Testis (tissue), 2 donors: Measurements from ENCODE around the gene GOLGA5.

Experiments
- POLR2A ChIP-seq: fragments of 450-650 bp; IDR thresholded peaks from one replicate; pipeline ENCODE4 v1.6.1; 2017; ENCODE audit warnings: antibody characterized with exemption, mild to moderate bottlenecking, moderate library complexity
- TF ChIP-seq, protein P1 (sequence below), 3 experiments: fragments of 450-650 bp in 2 of 3; fragments of 200-600 bp in 1 of 3; sonication (generic) in 1 of 3; IDR thresholded peaks; one replicate each; pipeline ENCODE4 v1.5.1; 2016 to 2019; ENCODE audit warnings: antibody characterized with exemption in 3 of 3, mild to moderate bottlenecking in 2 of 3, moderate library complexity in 1 of 3

DNA sequence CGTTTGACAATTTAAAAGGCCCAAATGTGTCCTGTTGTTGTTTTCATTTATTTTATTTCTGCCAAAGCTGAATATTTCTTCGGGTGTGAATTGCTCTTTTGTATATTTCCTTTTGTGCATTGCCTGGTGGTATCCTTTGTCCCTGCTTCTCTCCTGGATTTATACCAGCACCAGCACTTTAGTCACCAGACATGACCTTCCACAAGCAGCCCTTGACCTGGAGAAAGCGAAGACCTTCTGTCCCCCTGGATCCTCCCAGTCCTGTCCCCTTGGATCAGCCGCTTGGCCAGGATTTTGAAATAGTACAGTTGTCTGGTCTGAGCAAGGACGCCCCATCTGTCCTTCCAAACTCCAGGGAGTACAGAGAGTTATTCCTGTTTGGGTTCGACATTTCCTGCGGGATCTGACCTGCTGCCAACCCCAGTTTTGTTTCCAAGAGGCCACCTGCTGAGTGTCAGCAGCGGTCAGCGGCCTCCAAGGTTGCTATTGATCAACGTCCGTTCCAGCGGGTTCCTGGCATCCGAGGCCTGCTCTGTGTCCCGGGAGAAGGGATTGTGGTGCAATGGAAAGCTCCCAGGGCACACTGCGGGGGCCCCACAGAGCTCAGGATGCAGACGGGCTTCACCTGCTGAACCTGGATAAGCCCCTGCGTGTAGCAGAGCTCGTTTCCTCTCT lies 83.8 kb downstream of the GOLGA5 start:
- TF ChIP-seq, protein P1, sequence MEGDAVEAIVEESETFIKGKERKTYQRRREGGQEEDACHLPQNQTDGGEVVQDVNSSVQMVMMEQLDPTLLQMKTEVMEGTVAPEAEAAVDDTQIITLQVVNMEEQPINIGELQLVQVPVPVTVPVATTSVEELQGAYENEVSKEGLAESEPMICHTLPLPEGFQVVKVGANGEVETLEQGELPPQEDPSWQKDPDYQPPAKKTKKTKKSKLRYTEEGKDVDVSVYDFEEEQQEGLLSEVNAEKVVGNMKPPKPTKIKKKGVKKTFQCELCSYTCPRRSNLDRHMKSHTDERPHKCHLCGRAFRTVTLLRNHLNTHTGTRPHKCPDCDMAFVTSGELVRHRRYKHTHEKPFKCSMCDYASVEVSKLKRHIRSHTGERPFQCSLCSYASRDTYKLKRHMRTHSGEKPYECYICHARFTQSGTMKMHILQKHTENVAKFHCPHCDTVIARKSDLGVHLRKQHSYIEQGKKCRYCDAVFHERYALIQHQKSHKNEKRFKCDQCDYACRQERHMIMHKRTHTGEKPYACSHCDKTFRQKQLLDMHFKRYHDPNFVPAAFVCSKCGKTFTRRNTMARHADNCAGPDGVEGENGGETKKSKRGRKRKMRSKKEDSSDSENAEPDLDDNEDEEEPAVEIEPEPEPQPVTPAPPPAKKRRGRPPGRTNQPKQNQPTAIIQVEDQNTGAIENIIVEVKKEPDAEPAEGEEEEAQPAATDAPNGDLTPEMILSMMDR (IDR thresholded peaks at IDR 0.05): no peak
- no peak for TF ChIP-seq POLR2A
